GM12878 (cell line): ENCODE measurements around the gene MCHR1.

Source experiments
- JUND ChIP-seq: IDR thresholded peaks from 2 replicates; pipeline ENCODE4 v1.6.1; 2012; ENCODE audit warnings: low read depth, mild to moderate bottlenecking, low read length, improper control_type of control experiment, moderate library complexity
- POLR2A ChIP-seq: IDR thresholded peaks from 2 replicates; pipeline ENCODE4 v1.6.1; 2011; ENCODE audit warnings: low read depth, mild to moderate bottlenecking, low read length
- POLR2AphosphoS5 ChIP-seq: IDR thresholded peaks from 2 replicates; pipeline ENCODE4 v1.6.1; 2011; ENCODE audit warnings: mild to moderate bottlenecking, low read length, inconsistent platforms
- TAF1 ChIP-seq: IDR thresholded peaks from 2 replicates; pipeline ENCODE4 v1.6.1; 2011; ENCODE audit warnings: mild to moderate bottlenecking, low read depth, low read length, borderline replicate concordance
- WRNIP1 ChIP-seq: IDR thresholded peaks from 2 replicates; pipeline ENCODE4 v1.6.1; 2011; ENCODE audit warnings: low read depth, low read length, improper control_type of control experiment, borderline replicate concordance

- TF ChIP-seq POLR2A (no peak), POLR2AphosphoS5 (no peak), WRNIP1 (no peak), TAF1 (no peak), JUND (no peak)
Measured at GRCh38 chr22:40678493-40679248, 613 bp upstream of the MCHR1 start.
